Choroid plexus epithelial cell (primary cell): ENCODE results near the gene DYDC1.

ENCODE experiments used
- DNase-seq: peaks from one replicate; pipeline ENCODE4 v3.0.0-alpha.2; 2010; ENCODE audit warnings: low read depth
- H3K4me3 ChIP-seq: 2 replicates; pipeline ENCODE4 v1.5.1; 2011; ENCODE audit warnings: low read depth, mild to moderate bottlenecking, control low read depth, low read length, moderate library complexity
- TF ChIP-seq, protein P1 (sequence below): conservative IDR thresholded peaks from 2 replicates; pipeline ENCODE4 v1.5.1; 2011; ENCODE audit warnings: low read depth, mild to moderate bottlenecking, control low read depth, inconsistent platforms, low read length, moderate library complexity

The DYDC1 gene

DNA sequence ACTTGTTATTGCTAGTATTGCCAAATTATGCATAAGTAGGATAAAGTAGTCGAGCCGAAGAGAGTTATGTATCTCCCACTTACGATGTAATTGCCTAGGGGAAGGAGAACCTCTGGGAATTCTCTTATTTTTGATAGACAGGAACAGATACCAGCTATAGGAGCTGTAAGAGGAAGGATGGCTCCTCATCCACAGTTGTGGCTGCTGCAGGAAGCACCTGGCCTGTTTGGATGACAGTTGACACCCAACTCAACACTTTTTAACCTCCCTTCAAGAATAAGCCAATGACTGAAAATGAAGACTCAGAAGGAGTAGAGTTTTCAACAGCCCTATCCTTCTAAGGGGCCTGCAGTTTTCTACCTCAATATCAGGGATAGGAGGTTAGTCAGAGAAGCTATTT is 6.3 kb downstream of the DYDC1 start:
- no peak overlapping the region for H3K4me3 ChIP-seq
- TF ChIP-seq, protein P1, sequence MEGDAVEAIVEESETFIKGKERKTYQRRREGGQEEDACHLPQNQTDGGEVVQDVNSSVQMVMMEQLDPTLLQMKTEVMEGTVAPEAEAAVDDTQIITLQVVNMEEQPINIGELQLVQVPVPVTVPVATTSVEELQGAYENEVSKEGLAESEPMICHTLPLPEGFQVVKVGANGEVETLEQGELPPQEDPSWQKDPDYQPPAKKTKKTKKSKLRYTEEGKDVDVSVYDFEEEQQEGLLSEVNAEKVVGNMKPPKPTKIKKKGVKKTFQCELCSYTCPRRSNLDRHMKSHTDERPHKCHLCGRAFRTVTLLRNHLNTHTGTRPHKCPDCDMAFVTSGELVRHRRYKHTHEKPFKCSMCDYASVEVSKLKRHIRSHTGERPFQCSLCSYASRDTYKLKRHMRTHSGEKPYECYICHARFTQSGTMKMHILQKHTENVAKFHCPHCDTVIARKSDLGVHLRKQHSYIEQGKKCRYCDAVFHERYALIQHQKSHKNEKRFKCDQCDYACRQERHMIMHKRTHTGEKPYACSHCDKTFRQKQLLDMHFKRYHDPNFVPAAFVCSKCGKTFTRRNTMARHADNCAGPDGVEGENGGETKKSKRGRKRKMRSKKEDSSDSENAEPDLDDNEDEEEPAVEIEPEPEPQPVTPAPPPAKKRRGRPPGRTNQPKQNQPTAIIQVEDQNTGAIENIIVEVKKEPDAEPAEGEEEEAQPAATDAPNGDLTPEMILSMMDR: no peak
- no peak for DNase-seq

DNA sequence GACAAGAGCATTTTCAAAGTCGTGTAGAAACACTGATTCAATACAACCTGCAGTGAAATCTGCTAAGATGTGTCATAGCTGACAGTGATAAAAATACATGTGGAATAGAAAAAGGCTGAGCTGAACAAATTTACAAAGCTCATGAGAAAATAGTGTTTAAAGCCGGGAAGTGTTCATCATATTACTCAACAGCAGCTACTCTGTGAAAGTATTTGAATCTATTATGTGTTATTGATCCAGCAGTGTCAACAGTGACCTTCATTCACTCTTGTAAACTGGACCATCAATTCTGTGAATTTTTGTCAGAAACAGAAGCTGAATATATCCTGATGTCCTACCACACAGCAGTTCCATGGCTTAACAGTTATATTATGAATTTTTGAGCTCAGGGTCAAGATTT is 11.6 kb downstream of the DYDC1 start:
- H3K4me3 ChIP-seq: no peak overlapping the region
- no peak for DNase-seq
- TF ChIP-seq, protein P1: no peak

DNA sequence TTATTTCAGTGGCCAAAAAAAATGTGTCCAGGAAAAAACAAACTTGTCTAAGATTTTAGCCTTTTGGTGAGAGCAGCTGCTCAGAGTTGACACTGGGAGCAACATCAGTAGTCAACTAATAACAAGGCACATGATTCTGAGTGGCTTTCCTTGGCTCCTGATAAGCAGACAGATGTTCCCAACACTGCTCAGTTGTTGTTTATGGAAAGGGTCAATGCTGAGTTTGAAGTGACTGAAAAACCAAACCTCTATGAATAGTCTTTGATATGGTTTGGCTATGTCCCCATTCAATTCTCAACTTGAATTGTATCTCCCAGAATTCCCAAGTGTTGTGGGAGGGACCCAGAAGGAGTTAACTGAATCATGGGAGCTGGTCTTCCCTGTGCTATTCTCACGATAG is 12.3 kb downstream of the DYDC1 start:
- no peak overlapping the region for H3K4me3 ChIP-seq
- TF ChIP-seq, protein P1: no peak
- no peak for DNase-seq

DNA sequence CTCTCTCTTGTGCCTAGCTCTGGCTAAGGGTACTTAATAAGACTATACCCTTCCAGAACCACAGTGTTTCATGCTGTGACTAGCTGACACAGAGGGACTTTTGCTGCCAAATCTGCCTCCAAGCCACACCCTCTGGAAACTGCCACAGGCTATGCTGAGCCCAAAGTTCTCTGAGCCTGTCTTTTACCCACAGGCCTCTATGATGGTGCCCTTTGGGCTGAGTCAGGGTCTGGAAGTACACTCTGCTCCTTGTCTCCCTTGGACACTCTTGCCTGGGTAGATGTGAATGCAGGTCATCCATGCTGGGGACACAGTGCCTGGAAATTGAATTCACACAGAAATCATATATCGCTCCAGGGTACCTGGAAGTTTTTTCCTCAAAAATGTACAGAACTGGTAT is 22.6 kb downstream of the DYDC1 start:
- TF ChIP-seq, protein P1: no peak
- no peak for DNase-seq
- H3K4me3 ChIP-seq: no peak overlapping the region

- TF ChIP-seq, protein P1: no peak
- no peak for DNase-seq
- no peak overlapping the region for H3K4me3 ChIP-seq
These were observed 31.6 kb downstream of the DYDC1 start for GRCh38 chr10:80324891-80325364.

GRCh38 chr10:80324086-80324485 is 32.5 kb downstream of the DYDC1 start:
- H3K4me3 ChIP-seq: no peak overlapping the region
- DNase-seq: peak; percentile 42
- TF ChIP-seq, protein P1: no peak

- no peak for DNase-seq
- no peak overlapping the region for H3K4me3 ChIP-seq
- TF ChIP-seq, protein P1: no peak
These were observed 33.2 kb downstream of the DYDC1 start for GRCh38 chr10:80323311-80323710.
